GM23248 (cell line): Measurements from ENCODE around the gene GRB14. TPM values are rescaled to one million over a fixed set of nuclear protein-coding genes. Genes with fewer than 3 reads are reported as not detected.

Source experiments
- DNase-seq: peaks from one replicate; pipeline ENCODE4 v3.0.0-alpha.2; 2015
- H2AFZ ChIP-seq: fragments of 200-600 bp; sonication (generic); 2 replicates; pipeline ENCODE4 v1.6.1; 2016; ENCODE audit warnings: antibody characterized with exemption
- H3F3A ChIP-seq: fragments of 200-600 bp; sonication (generic); 2 replicates; pipeline ENCODE4 v1.6.1; 2016; ENCODE audit warnings: mild to moderate bottlenecking, antibody characterized with exemption, mixed run types; ENCODE audit not compliant: insufficient read depth
- H3K27ac ChIP-seq: fragments of 200-600 bp; sonication (generic); 2 replicates; pipeline ENCODE4 v1.5.1; 2016; ENCODE audit warnings: mild to moderate bottlenecking
- H3K27me3 ChIP-seq: fragments of 200-600 bp; sonication (generic); replicated peaks from 2 replicates; pipeline ENCODE4 v1.6.1; 2016; ENCODE audit warnings: mild to moderate bottlenecking; ENCODE audit not compliant: insufficient read depth
- H3K36me3 ChIP-seq: fragments of 200-600 bp; sonication (generic); 2 replicates; pipeline ENCODE4 v1.6.1; 2016; ENCODE audit warnings: low read depth, mild to moderate bottlenecking
- H3K4me1 ChIP-seq: fragments of 200-600 bp; sonication (generic); 2 replicates; pipeline ENCODE4 v1.6.1; 2016; ENCODE audit warnings: mild to moderate bottlenecking; ENCODE audit not compliant: insufficient read depth
- H3K4me2 ChIP-seq: fragments of 200-600 bp; sonication (generic); one replicate; pipeline ENCODE4 v1.6.1; 2016; ENCODE audit warnings: mild to moderate bottlenecking; ENCODE audit not compliant: unreplicated experiment
- H3K4me3 ChIP-seq: fragments of 200-600 bp; sonication (generic); 2 replicates; pipeline ENCODE4 v1.5.1; 2016; ENCODE audit warnings: mild to moderate bottlenecking
- H3K79me2 ChIP-seq: fragments of 200-600 bp; sonication (generic); 2 replicates; pipeline ENCODE4 v1.6.1; 2016; ENCODE audit warnings: mild to moderate bottlenecking; ENCODE audit not compliant: insufficient read depth
- H3K9ac ChIP-seq: fragments of 200-600 bp; sonication (generic); 2 replicates; pipeline ENCODE4 v1.6.1; 2016; ENCODE audit warnings: mild to moderate bottlenecking
- H3K9me2 ChIP-seq: fragments of 200-600 bp; sonication (generic); 2 replicates; pipeline ENCODE4 v1.6.1; 2016; ENCODE audit warnings: mixed run types, mild to moderate bottlenecking, moderate library complexity; ENCODE audit not compliant: insufficient read depth
- H3K9me3 ChIP-seq: fragments of 200-600 bp; sonication (generic); one replicate; pipeline ENCODE4 v1.6.1; 2017; ENCODE audit warnings: low read depth
- H4K20me1 ChIP-seq: fragments of 200-600 bp; sonication (generic); 2 replicates; pipeline ENCODE4 v1.6.0; 2016; ENCODE audit not compliant: insufficient read depth
- EZH2 ChIP-seq: fragments of 200-600 bp; sonication (generic); IDR thresholded peaks from 2 replicates; pipeline ENCODE4 v1.6.1; 2018; ENCODE audit warnings: antibody characterized with exemption, mild to moderate bottlenecking; ENCODE audit not compliant: insufficient read depth, poor library complexity, severe bottlenecking
- EZH2phosphoT487 ChIP-seq: fragments of 200-600 bp; sonication (generic); IDR thresholded peaks from 2 replicates; pipeline ENCODE4 v1.6.1; 2018; ENCODE audit warnings: antibody characterized with exemption, moderate library complexity, mild to moderate bottlenecking, low read depth; ENCODE audit not compliant: insufficient read depth
- WGBS, 2 experiments: methylation state at CpG; one replicate each; pipeline ENCODE4 v1.1.6; 2015 to 2017; ENCODE audit warnings: low lambda C conversion rate in 2 of 2, low coverage in 1 of 2; ENCODE audit errors: missing lambda C conversion rate in 2 of 2; 5-methylcytosine and 5-hydroxymethylcytosine counted together
- in situ Hi-C: fragments of 300-500 bp; cut with MboI; formaldehyde crosslinking; loops from 2 replicates; pipeline ENCODE4 v1.15.0; 2020
- polyA plus RNA-seq: library from polyadenylated mRNA; unstranded; fragments of >200 nt; fragmentation: Nextera tagmentation; extraction: Ambion mirVana; gene quantifications from 2 replicates; pipeline ENCODE4 v1.2.1, GENCODE V29; 2016
- total RNA-seq: library from RNA; depleted of rRNA; stranded (reverse); fragments of >200 nt; shearing (Covaris generic); gene quantifications from 2 replicates; pipeline ENCODE4 v1.2.3, GENCODE V29; 2014

GRB14 gene
- total and polyA plus RNA-seq, 2 experiments from 2014 or later, result 0.23 TPM; not detected in 1

- H3K9me2 ChIP-seq, result no peaks in the 10 kb centered on the region
- no peaks in the 10 kb centered on the region for H3K36me3 ChIP-seq
- no peak overlapping the region for H3K9ac ChIP-seq
- H3K9me3 ChIP-seq, result no peaks in the 10 kb centered on the region
- in situ Hi-C loops, result no loop called here
- H3K4me2 ChIP-seq, result no peak overlapping the region
- WGBS, 2 experiments, result 82 to 84% methylated on average over 1 of the region's 1 CpG
- no peak for TF ChIP-seq EZH2
- no peak for TF ChIP-seq EZH2phosphoT487
- H3F3A ChIP-seq, result no peaks in the 10 kb centered on the region
- peaks cover 11% of the 10 kb centered on the region for H3K27me3 ChIP-seq
- H3K4me1 ChIP-seq, result no peaks in the 10 kb centered on the region
- no peaks in the 10 kb centered on the region for H3K79me2 ChIP-seq
- H2AFZ ChIP-seq, result no peak overlapping the region
- DNase-seq, result no peak
- H3K27ac ChIP-seq, result no peak overlapping the region
- H3K4me3 ChIP-seq, result no peak overlapping the region
- H4K20me1 ChIP-seq, result no peaks in the 10 kb centered on the region
Observed at GRCh38 chr2:164530464-164530863, 90.8 kb downstream of the GRB14 start.

- Histone ChIP-seq H2AFZ (no peak overlapping the region), H3K4me3 (no peak overlapping the region), H3K9ac (no peak overlapping the region), H3F3A (peaks cover 6% of the 10 kb centered on the region; the same call in 1 of the 2 replicates), H4K20me1 (no peaks in the 10 kb centered on the region), H3K27me3 (no peaks in the 10 kb centered on the region), H3K4me2 (no peak overlapping the region), H3K4me1 (peaks cover 12% of the 10 kb centered on the region), H3K79me2 (no peaks in the 10 kb centered on the region), H3K9me3 (no peaks in the 10 kb centered on the region), H3K9me2 (no peaks in the 10 kb centered on the region), H3K27ac (no peak overlapping the region), H3K36me3 (no peaks in the 10 kb centered on the region)
- 43 to 48% methylated on average over 1 of the region's 1 CpG for WGBS, 2 experiments
- TF ChIP-seq EZH2 (no peak), EZH2phosphoT487 (no peak)
- DNase-seq, result peak; percentile 7
- in situ Hi-C loops, result no loop called here
Observed at GRCh38 chr2:164523726-164524125, 97.6 kb downstream of the GRB14 start.

- Histone ChIP-seq H3F3A (peaks cover 6% of the 10 kb centered on the region; the same call in 1 of the 2 replicates), H3K9me2 (no peaks in the 10 kb centered on the region), H4K20me1 (no peaks in the 10 kb centered on the region), H2AFZ (no peak overlapping the region), H3K9ac (no peak overlapping the region), H3K27ac (no peak overlapping the region), H3K9me3 (no peaks in the 10 kb centered on the region), H3K27me3 (no peaks in the 10 kb centered on the region), H3K4me2 (peak overlapping the region; percentile 52), H3K4me1 (peaks cover 12% of the 10 kb centered on the region), H3K79me2 (no peaks in the 10 kb centered on the region), H3K36me3 (no peaks in the 10 kb centered on the region), H3K4me3 (no peak overlapping the region)
- no peak for TF ChIP-seq EZH2
- no peak for TF ChIP-seq EZH2phosphoT487
- in situ Hi-C loops, result no loop called here
- peak; percentile 56 for DNase-seq
- 1 to 4% methylated on average over 3 of the region's 3 CpGs for WGBS, 2 experiments
Observed at GRCh38 chr2:164523009-164523408, 98.3 kb downstream of the GRB14 start.

- Histone ChIP-seq H3K4me2 (peak overlapping the region; percentile 52), H3K27me3 (no peaks in the 10 kb centered on the region), H3K79me2 (no peaks in the 10 kb centered on the region), H2AFZ (no peak overlapping the region), H3K27ac (no peak overlapping the region), H3K9ac (no peak overlapping the region), H3K4me3 (no peak overlapping the region), H3K36me3 (no peaks in the 10 kb centered on the region), H4K20me1 (no peaks in the 10 kb centered on the region), H3K9me2 (no peaks in the 10 kb centered on the region), H3F3A (peaks cover 6% of the 10 kb centered on the region; the same call in 1 of the 2 replicates), H3K9me3 (no peaks in the 10 kb centered on the region), H3K4me1 (peaks cover 12% of the 10 kb centered on the region)
- WGBS, 2 experiments, result 42 to 48% methylated on average over 3 of the region's 3 CpGs
- TF ChIP-seq EZH2, result no peak
- TF ChIP-seq EZH2phosphoT487, result no peak
- in situ Hi-C loops, result no loop called here
- DNase-seq, result peak; percentile 18
Observed at GRCh38 chr2:164522561-164522981, 98.7 kb downstream of the GRB14 start.

GRCh38 chr2:164515734-164516133, 105.5 kb downstream of the GRB14 start:
- no peaks in the 10 kb centered on the region for H3K4me1 ChIP-seq
- H3K27me3 ChIP-seq, result no peaks in the 10 kb centered on the region
- no peaks in the 10 kb centered on the region for H3K36me3 ChIP-seq
- in situ Hi-C loops, result no loop called here
- H3K9me3 ChIP-seq, result peaks cover 3% of the 10 kb centered on the region
- no peaks in the 10 kb centered on the region for H3K9me2 ChIP-seq
- DNase-seq, result no peak
- H3K79me2 ChIP-seq, result no peaks in the 10 kb centered on the region
- H2AFZ ChIP-seq, result no peak overlapping the region
- WGBS, 2 experiments, result 57 to 70% methylated on average over 2 of the region's 2 CpGs
- H4K20me1 ChIP-seq, result no peaks in the 10 kb centered on the region
- H3K4me3 ChIP-seq, result no peak overlapping the region
- TF ChIP-seq EZH2 (no peak), EZH2phosphoT487 (no peak)
- no peak overlapping the region for H3K4me2 ChIP-seq
- no peak overlapping the region for H3K9ac ChIP-seq
- no peaks in the 10 kb centered on the region for H3F3A ChIP-seq
- no peak overlapping the region for H3K27ac ChIP-seq
